K562 (cell line): ENCODE results near the gene EPHB2. TPM values are rescaled to one million over a fixed set of nuclear protein-coding genes. Genes with fewer than 3 reads are reported as not detected.

ENCODE experiments used
- ATAC-seq: fragments of 200-7000 bp; cut with Tn5 transposase; 3 replicates; pipeline ENCODE4 v1.9.1; 2020; ENCODE audit warnings: moderate library complexity
- BruUV-seq: library from RNA; stranded (reverse); fragments of 400-500 nt; replicated peaks from 2 replicates; lab custom pipeline; 2021; lab: Mats Ljungman, UMichigan
- CTCF ChIA-PET: fragments of 300-600 bp; formaldehyde crosslinking; extraction: SDS; loops from one replicate; lab custom pipeline; 2021; ENCODE audit warnings: low intra/inter-chr PET ratio; lab: Yijun Ruan, JAX
- POLR2A ChIA-PET: fragments of 300-600, 350-650 bp; sonication (Branson Sonifier 250); formaldehyde crosslinking; extraction: SDS; loops from one replicate; lab custom pipeline; 2021; ENCODE audit warnings: antibody characterized with exemption, inconsistent platforms; lab: Yijun Ruan, JAX
- DNase-seq, 4 experiments: peaks; one replicate each; pipeline versions ENCODE4 v3.0.0 to v3.0.0-alpha.2; 2011 to 2018; ENCODE audit warnings: low spot score in 3 of 4, mixed read lengths in 3 of 4; ENCODE audit errors: extremely low read depth in 1 of 4
- FAIRE-seq: peaks from 2 replicates; lab custom pipeline; 2011; peaks lifted over from hg19 to GRCh38; lab: Jason Lieb, UNC
- H2AFZ ChIP-seq: 2 replicates; pipeline ENCODE4 v1.6.0; 2011; ENCODE audit warnings: low read depth, low read length, control low read depth, inconsistent platforms
- H3K27ac ChIP-seq: fragments of 200-600 bp; 3 replicates; pipeline ENCODE4 v1.8.0; 2011; ENCODE audit warnings: low read depth, mild to moderate bottlenecking, control low read depth, inconsistent platforms, low read length, moderate library complexity, mixed read lengths; ENCODE audit errors: extremely low read depth
- H3K27me3 ChIP-seq, 2 experiments: fragments of 300-600 bp in 1 of 2; 2 replicates in 1 of 2; 3 replicates in 1 of 2; pipeline versions ENCODE4 v1.6.0 to v1.8.0; 2011; ENCODE audit warnings: inconsistent platforms in 2 of 2, low read length in 2 of 2, mild to moderate bottlenecking in 1 of 2, mixed read lengths in 1 of 2, moderate library complexity in 1 of 2; ENCODE audit not compliant: control insufficient read depth in 2 of 2, insufficient read depth in 2 of 2
- H3K36me3 ChIP-seq: fragments of 300-600 bp; 3 replicates; pipeline ENCODE4 v1.8.0; 2011; ENCODE audit warnings: mild to moderate bottlenecking, low read length, inconsistent platforms; ENCODE audit not compliant: control insufficient read depth, insufficient read depth
- H3K4me1 ChIP-seq, 2 experiments: fragments of 200-600 bp in 1 of 2; replicated peaks in 1 of 2; 2 replicates in 1 of 2; 3 replicates in 1 of 2; pipeline versions ENCODE4 v1.5.1 to v1.8.0; 2011; ENCODE audit warnings: inconsistent platforms in 2 of 2, low read length in 2 of 2, mild to moderate bottlenecking in 1 of 2, mixed read lengths in 1 of 2, moderate library complexity in 1 of 2; ENCODE audit not compliant: control insufficient read depth in 2 of 2, insufficient read depth in 2 of 2
- H3K4me2 ChIP-seq: 2 replicates; pipeline ENCODE4 v1.6.1; 2011; ENCODE audit warnings: low read length, control low read depth, inconsistent platforms, mixed read lengths; ENCODE audit not compliant: insufficient read depth
- H3K4me3 ChIP-seq: fragments of 200-600 bp; sonication (generic), shearing (Covaris generic); 2 replicates; pipeline ENCODE4 v1.5.1; 2016; ENCODE audit warnings: control low read depth, inconsistent platforms
- H3K79me2 ChIP-seq: fragments of 200-600 bp; 3 replicates; pipeline ENCODE4 v1.8.0; 2011; ENCODE audit warnings: low read length, inconsistent platforms; ENCODE audit not compliant: control insufficient read depth, insufficient read depth
- H3K9ac ChIP-seq, 2 experiments: 2 replicates each; pipeline versions ENCODE4 v1.6.0 to v1.6.1; 2011; ENCODE audit warnings: low read depth in 2 of 2, low read length in 2 of 2, control low read depth in 1 of 2, inconsistent platforms in 1 of 2, mild to moderate bottlenecking in 1 of 2, mixed read lengths in 1 of 2; ENCODE audit not compliant: insufficient read depth in 1 of 2
- H3K9me1 ChIP-seq: one replicate; pipeline ENCODE4 v1.6.0; 2011; ENCODE audit warnings: inconsistent platforms, mild to moderate bottlenecking, low read length, moderate library complexity; ENCODE audit not compliant: control insufficient read depth, insufficient read depth
- H3K9me3 ChIP-seq: replicated peaks from 2 replicates; pipeline ENCODE4 v1.5.1; 2011; ENCODE audit warnings: low read depth, low read length, inconsistent platforms; ENCODE audit not compliant: control insufficient read depth, insufficient read depth
- H4K20me1 ChIP-seq: replicated peaks from 2 replicates; pipeline ENCODE4 v1.6.1; 2011; ENCODE audit warnings: low read length, inconsistent platforms, mixed read lengths; ENCODE audit not compliant: control insufficient read depth, insufficient read depth
- EP300 ChIP-seq: IDR thresholded peaks from 2 replicates; pipeline ENCODE4 v1.6.1; 2012; ENCODE audit warnings: low read length, improper control_type of control experiment
- NFE2 ChIP-seq: IDR thresholded peaks from 2 replicates; pipeline ENCODE4 v1.6.1; 2014; ENCODE audit warnings: antibody characterized with exemption, low read depth
- ZNF384 ChIP-seq: IDR thresholded peaks from 2 replicates; pipeline ENCODE4 v1.6.1; 2012; ENCODE audit warnings: low read depth, low read length, improper control_type of control experiment
- WGBS: fragments of 100-300 bp; shearing (Covaris generic); methylation state at CpG from one replicate; pipeline ENCODE4 v1.1.6; 2016; ENCODE audit warnings: low coverage, mixed read lengths; ENCODE audit not compliant: insufficient coverage; ENCODE audit errors: missing lambda C conversion rate; 5-methylcytosine and 5-hydroxymethylcytosine counted together
- in situ Hi-C: fragments of 300-500 bp; cut with MboI; formaldehyde crosslinking; loops from 4 replicates; pipeline ENCODE4 v1.15.0; 2018; ENCODE audit warnings: inconsistent platforms, mixed read lengths
- intact Hi-C: fragments of 100-400 bp; cut with micrococcal nuclease; formaldehyde crosslinking; loops from 2 replicates; pipeline ENCODE4 v1.14.2; 2022
- polyA plus RNA-seq, 8 experiments: library from polyadenylated mRNA; depleted of rRNA in 4 of 8; stranded (reverse) in 5 of 8; unstranded in 3 of 8; fragments of >200 nt; fragmentation: Nextera tagmentation in 2 of 8; fragmentation: Illumina TruSeq in 1 of 8; extraction: Ambion mirVana in 2 of 8; extraction: Trizol in 1 of 8; gene quantifications; 2 replicates each; pipeline versions ENCODE4 v1.2.1 to v1.2.3, GENCODE V29; 2011 to 2014; ENCODE audit warnings: inconsistent platforms in 1 of 8, missing spikeins in 1 of 8
- total RNA-seq, 7 experiments: library from RNA; depleted of rRNA in 6 of 7; stranded (reverse); fragments of >200 nt in 6 of 7; fragmentation: Illumina TruSeq in 2 of 7; extraction: Trizol in 2 of 7; gene quantifications; 2 replicates each; pipeline versions ENCODE4 v1.2.1 to v1.2.3, GENCODE V29; 2011 to 2021; ENCODE audit warnings: low replicate concordance in 1 of 7
- TF ChIP-seq, protein P1 (sequence below): sonication (generic); formaldehyde crosslinking; IDR thresholded peaks from 2 replicates; pipeline ENCODE4 v1.8.1; 2023; ENCODE audit warnings: mild to moderate bottlenecking, missing genetic modification reagents
- TF ChIP-seq, protein P2 (sequence below): IDR thresholded peaks from 3 replicates; pipeline ENCODE4 v1.6.1; 2011; ENCODE audit warnings: borderline replicate concordance, mild to moderate bottlenecking, moderate library complexity; ENCODE audit not compliant: insufficient read length; ENCODE audit errors: extremely low read depth

Gene EPHB2
- total and polyA plus RNA-seq, 9 of the 15 experiments (the other 6 are each of a cell fraction or from before 2014, with no cell fraction given), result not detected

DNA sequence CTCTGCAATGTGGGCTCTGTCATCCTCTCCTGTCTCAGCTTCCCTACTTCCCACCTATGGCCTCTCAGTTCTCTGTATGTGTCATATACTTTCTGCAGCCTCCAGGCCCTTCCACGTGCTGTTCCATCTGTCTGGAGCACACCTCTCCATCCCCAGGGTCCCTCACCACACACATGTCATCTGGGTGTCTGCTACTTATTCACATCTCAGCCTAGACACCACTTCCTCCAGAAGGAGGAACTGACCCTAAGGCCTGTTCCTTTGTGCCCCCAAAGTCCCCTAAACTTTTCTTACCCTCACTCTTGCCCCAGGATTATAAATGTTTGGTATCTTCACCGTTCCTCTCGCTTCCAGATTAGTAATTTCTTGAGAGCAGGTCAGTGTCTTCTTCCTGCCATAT, 251.9 kb downstream of the EPHB2 start:
- no TSS peak for BruUV-seq
- ATAC-seq, result no peak
- CTCF ChIA-PET, result no interaction called here

More for the DNA sequence above, 251.9 kb downstream of the EPHB2 start:
- intact Hi-C loops (no loop called here), in situ Hi-C loops (no loop called here)
- Histone ChIP-seq H3K9me3 (no peaks in the 10 kb centered on the region), H3K36me3 (no peaks in the 10 kb centered on the region), H3K4me1 (no peaks in the 10 kb centered on the region), H3K4me3 (no peak overlapping the region), H4K20me1 (no peaks in the 10 kb centered on the region; the same call in 1 of the 2 replicates), H2AFZ (no peak overlapping the region), H3K9me1 (no peaks in the 10 kb centered on the region), H3K9ac (no peak overlapping the region), H3K4me2 (no peak overlapping the region), H3K27ac (no peak overlapping the region), H3K27me3 (peaks cover 13 to 52% of the 10 kb centered on the region in 2 experiments; a peak in 4 of 5 replicates), H3K79me2 (no peaks in the 10 kb centered on the region)
- FAIRE-seq, result no peak
- 3% methylated on average over 3 of the region's 3 CpGs for WGBS
- no peak for TF ChIP-seq NFE2
- TF ChIP-seq, protein P1, sequence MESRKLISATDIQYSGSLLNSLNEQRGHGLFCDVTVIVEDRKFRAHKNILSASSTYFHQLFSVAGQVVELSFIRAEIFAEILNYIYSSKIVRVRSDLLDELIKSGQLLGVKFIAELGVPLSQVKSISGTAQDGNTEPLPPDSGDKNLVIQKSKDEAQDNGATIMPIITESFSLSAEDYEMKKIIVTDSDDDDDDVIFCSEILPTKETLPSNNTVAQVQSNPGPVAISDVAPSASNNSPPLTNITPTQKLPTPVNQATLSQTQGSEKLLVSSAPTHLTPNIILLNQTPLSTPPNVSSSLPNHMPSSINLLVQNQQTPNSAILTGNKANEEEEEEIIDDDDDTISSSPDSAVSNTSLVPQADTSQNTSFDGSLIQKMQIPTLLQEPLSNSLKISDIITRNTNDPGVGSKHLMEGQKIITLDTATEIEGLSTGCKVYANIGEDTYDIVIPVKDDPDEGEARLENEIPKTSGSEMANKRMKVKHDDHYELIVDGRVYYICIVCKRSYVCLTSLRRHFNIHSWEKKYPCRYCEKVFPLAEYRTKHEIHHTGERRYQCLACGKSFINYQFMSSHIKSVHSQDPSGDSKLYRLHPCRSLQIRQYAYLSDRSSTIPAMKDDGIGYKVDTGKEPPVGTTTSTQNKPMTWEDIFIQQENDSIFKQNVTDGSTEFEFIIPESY, result no peak
- no peak for TF ChIP-seq EP300
- TF ChIP-seq, protein P2, sequence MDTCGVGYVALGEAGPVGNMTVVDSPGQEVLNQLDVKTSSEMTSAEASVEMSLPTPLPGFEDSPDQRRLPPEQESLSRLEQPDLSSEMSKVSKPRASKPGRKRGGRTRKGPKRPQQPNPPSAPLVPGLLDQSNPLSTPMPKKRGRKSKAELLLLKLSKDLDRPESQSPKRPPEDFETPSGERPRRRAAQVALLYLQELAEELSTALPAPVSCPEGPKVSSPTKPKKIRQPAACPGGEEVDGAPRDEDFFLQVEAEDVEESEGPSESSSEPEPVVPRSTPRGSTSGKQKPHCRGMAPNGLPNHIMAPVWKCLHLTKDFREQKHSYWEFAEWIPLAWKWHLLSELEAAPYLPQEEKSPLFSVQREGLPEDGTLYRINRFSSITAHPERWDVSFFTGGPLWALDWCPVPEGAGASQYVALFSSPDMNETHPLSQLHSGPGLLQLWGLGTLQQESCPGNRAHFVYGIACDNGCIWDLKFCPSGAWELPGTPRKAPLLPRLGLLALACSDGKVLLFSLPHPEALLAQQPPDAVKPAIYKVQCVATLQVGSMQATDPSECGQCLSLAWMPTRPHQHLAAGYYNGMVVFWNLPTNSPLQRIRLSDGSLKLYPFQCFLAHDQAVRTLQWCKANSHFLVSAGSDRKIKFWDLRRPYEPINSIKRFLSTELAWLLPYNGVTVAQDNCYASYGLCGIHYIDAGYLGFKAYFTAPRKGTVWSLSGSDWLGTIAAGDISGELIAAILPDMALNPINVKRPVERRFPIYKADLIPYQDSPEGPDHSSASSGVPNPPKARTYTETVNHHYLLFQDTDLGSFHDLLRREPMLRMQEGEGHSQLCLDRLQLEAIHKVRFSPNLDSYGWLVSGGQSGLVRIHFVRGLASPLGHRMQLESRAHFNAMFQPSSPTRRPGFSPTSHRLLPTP, result no peak
- TF ChIP-seq ZNF384, result no peak
- POLR2A ChIA-PET, result interaction anchor here (0.6 kb wide), 1 partner anchor 9 kb away, joined by 3 read pairs; no protein-coding TSS in a partner anchor
- no peak for DNase-seq
